Activated CD8-positive, alpha-beta memory T cell treated with anti-CD3 and anti-CD28 coated beads for 1 hour (primary cell): Measurements from ENCODE around the gene GPR151.
"Not testable (repeated sequence)": the region's sequence is repeated elsewhere in the genome, so short reads cannot be mapped to it uniquely, and the experiment has no call there.

Experiments used
- DNase-seq, 2 donors: peaks; one replicate each; pipeline ENCODE4 v3.0.0-alpha.2; 2020; ENCODE audit warnings: low read depth in 1 of 2; ENCODE audit errors: extremely low read depth in 1 of 2

Gene GPR151

DNA sequence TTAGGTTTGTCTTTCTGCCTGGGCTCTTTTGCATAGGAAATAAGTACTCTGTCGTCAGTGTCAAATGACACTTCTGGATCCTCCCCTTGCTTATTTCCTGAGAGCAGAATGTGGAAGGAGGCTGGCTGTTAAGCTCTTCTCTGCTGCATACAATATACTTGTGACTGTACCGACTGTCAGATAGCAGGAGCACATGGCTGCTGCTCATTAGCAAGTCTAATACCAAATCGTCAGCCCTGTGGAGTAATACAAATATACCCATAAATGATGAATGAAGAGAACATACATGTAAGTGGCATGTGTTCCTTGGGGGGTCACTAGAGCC is at the start of gene GPR151:
Gene GPR151, minus strand, starts transcription at position 40 of the 325 bp plus-strand sequence. CDS start 77 bp downstream, outside the sequence.
- DNase-seq = no peak

DNA sequence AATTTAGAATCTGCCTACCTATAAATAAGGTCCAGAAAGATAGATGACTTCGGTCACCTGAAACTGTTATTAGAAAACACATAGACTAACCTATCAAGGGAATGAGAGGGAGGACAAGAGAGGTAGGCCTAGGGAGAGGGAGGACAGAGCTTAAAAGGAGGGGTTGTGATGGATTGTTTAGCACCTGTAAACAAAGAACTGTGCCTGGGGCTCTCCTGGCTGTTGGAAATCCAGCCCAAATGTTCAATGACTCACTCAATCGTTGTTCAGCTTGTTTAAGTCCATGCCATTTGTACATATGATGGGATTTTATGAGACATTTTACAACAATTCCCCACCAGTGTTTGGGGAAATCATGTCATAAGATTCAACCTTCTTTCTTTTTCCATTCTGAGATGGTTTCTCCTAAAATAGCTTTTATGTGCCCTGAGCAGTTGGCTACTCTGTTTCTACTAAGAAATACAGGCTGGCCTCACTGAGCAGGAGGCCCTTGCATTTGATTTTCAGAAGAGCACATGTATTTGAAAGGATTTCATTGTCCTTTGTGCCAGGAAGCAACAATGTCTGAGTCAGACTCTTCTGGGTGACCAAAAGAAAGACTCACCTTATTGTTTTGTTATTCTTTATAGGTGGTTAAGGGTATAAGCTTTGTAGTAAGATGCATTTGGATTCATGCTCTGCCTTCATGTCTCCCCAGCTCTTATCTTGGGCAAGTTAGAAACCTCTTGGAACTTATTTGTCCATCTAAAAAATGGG is 48.2 kb upstream of the GPR151 start:
- DNase-seq = no peak

DNA sequence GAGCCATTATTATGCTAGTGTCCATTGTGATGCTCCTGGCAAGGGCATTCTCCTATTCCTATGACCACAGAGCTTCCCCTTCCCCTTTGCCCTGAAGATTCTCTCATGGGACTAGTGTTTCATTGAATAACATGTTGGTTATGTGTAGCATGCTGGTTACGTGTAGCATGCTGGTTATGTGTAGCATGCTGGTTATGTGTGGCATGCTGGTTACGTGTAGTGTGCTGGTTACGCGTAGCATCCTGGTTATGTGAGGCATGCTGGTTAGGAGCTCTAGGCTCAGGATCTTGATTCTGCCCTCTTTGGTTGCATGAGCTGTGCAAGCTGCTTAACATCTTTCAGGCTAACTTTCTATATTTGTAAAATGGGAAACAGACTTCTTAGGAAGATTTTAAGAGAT is 46.5 kb upstream of the GPR151 start:
- no peak for DNase-seq

DNA sequence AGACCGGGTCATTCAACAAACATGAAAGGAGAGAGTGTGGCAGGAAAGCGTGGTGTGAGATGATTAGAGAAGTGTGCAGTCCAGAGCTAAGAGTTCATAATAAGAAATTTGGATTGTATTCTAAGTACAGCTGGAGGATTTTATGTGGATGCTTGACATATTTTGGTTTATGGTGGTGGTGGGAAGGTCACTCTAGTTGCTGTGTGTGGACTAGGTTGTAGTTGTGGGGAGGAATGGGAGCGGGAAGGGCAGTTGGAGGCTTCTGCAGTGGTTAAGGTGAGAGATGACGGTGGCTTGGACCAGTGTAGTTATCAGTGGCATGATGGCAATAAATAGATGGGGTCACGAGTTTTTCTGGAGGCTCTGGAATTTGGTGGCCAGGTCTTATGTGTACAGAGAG is 45.7 kb upstream of the GPR151 start:
- no peak for DNase-seq

DNA sequence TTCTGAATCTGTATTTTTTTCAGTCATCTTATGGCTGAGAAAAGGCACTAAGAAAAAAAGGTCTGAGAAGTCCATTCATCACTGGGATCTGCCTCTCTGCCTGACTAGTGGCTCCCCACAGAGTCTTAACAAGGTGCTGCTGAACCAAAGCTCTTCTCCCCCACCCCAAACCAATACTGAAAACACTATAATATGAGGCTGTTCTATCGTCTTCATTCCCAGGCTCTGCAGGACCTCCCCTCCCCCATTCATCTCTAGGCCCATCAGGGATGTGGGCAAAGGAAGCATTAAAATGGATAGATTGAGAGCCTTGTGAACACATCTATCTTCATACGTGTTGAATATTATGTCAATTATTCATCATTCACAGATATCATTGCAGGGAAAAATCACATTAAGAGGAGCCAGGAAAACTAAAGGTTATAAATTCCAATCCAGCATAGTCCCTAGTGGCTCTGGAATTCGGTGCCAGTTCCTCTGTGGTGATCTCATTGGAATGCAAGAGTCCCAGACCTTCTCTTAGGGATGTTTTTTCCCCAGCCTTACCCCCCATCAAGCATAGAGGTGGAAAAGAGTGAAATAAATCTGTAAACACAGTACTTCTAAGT is 44.3 kb upstream of the GPR151 start:
- DNase-seq = no peak

DNA sequence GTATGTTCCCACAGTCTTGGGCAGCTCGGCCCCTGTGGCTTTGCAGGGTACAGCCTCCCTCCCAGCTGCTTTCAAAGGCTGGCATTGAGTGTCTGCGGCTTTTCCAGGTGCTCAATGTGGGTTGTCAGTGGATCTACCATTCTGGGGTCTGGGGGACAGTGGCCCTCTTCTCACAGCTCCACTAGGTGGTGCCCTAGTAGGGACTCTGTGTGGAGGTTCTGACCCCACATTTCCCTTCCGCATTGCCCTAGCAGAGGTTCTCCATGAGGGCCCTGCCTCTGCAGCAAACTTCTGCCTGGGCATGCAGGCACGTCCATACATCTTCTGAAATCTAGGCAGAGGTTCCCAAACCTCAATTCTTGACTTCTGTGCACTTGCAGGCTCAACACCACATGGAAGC is 40.9 kb upstream of the GPR151 start:
- DNase-seq = not testable (repeated sequence)

DNA sequence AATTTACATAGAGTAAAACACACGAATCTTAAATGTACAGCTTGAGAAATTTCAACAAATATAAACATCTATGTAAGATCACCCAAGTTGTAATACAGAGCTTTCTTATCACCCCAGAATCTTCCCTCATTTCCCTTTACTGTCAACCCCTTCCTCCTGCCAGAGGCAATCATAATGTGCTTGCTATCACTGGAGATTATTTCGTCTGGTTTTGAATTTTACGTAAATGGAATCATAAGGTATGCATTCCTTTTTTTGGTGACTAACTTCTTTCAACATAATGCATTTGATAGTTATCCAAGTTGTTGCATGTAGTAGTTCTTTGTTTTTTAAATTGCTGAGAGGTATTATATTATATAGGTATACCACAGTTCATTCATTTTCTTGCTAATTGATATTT is 37.5 kb upstream of the GPR151 start:
- DNase-seq = no peak

DNA sequence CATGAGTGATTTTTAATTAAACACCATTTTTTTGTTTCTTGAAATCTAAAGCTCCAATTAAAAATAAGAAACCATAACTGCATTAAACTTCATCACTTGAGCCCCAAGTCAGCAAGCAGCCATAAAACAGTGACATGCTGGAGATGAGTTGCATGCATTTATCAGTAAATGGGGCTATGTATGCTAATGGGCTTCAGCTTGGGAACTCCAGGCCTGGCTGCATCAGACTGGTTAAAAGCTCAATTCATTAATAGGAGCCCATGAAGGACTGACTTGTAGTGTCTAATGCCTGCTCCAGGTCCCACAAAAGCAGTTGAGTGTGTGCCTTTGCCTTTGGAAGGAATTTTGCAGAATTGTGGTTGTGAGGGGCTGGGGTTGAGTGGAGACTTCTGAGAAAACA is 33.6 kb upstream of the GPR151 start:
- DNase-seq = no peak

DNA sequence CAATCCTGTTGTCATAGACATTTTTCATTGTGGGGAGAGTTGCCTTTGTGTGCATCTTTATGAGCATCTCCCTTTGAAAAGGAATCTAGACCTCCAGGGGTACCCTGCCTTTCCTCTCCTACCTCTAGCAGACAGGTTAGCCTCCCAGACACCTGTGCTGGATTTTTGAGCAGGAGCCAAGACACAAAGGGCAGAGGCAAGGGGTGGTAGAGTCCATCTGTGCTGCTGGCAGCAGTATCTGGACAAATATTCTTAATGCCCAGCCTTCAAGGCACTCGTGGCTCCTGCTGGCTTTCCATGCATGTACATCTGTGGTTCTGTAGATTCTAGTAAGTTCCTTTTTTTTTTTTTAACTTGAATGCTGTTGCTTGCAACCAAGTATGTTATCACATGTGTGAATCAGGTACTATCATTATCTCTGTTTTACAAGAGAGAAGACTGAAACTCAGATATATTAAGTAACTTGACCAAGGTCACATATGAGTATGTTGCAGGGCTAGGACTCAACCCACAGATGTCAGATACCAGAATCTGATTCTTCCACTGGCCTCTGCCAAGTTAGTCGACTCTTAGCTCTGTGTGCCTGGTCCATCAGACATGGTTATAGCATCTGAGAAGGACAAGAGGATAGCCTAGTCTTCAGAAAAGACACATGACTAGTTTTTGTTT is 32.9 kb upstream of the GPR151 start:
- DNase-seq = no peak

DNA sequence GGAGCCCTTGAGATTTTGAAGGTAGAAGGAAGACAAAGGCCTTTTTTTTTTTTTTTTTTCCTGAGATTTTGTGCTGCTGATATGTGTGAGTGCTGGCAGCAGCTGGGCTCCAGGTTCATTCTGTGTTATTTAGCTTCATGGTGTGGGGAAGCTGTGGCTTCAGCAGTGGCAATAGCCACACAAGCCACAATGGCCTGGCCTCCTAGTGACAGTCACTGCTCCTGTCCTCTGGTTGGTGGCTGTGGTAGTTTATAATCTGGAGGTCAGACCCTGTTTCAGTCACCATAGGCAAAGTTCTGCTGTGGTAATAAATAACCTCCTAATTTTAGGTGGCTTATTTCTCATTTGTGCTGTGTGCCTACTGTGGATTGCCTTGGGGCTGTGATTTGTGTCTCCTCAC is 28.2 kb upstream of the GPR151 start:
- DNase-seq = no peak

DNA sequence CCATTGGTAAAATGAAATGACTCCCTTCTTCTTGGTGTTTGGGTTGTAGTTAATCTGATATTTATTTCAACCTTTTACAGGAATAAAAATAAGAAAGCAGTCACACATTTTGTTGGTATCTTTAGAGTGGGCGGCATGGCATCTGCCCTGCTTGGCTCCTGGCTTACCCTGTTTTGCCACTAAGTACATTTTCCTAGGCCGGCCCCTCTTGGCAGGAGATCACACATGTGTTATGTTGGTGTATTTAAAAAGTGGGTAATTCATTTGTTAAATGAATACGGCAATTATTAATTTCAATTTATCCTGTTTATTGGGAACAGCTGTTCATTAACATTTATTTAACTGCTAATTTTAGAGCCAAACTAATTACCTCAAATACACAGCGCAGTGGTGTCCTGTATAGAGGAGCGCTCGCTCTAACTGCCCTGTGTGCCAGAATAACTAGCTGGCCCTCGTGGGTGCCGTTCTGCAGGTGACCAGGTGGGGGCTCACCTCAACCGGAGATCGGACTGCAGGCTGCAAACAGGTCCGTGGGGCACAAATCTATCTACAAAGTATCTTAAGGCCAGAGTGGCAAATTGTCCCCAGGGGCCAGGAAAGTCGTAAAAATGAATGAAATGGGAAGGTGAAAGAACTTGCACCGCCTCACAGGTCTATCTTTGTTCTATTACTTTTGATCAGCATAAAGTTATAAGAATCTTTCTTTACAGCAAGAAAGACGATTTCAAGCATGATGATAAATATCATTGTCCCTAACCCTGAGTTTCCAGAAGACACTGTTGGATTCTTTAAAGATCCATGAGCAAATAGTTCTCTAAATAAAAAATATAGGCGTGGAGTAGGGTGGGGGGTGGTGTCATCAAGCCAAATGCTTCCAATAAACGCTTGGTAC is 26.2 kb upstream of the GPR151 start:
- DNase-seq = peak; percentile 9 to 52

DNA sequence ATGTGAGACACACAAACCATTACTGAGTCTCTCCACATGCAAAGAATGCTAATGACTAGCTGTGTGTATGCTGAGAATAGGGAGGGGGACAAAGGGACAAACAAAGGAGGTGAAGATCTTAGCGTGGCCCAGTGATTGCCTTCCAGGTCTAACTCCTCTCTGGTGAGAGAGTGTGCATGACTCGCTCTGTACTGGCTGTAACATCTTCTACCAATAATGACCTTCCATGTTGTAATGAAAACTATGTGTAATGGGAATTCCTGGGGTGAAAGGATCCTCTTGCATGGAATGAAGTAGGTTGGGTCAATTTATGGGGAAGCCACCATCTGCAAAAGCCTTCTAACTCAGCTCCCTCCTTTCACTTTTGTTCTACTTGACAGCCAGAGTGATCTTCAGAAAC is 24.4 kb upstream of the GPR151 start:
- DNase-seq = no peak

DNA sequence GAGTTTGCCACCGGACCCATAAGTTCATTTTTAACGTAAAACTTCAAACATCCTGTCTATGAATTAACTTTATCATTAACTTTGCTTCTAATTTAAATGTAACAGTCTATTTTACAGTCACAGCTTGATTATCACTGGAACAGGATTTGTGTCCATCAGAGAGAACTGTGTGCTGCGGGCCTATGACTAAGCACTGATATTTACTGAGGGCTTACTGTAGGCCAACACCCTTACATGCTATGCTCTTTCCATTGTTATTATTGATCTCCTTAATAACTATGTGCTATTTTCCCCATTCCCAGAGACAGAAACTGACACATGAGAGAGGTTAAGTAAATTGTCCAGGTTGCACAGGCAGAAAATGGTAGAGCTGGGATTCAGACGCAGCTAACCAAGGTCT is 24.0 kb upstream of the GPR151 start:
- DNase-seq = no peak

DNA sequence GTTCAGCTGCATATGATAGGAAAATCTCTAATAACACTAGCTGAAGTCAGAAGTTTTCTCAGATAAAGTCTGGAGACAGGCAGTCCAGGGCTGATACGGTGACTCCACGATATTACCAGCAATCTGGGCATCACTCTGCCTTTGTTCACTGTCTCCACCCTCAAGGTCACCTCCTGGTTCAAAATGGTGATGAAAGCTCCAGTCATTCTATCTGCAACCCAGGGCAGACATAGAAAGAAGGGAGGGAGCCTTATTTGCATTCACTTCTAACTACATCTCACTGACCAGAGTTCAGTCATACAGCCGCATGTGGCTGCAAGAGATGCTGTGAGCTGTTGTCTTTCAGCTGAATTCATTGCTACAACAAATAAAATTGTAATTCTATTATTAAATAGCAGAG is 22.4 kb upstream of the GPR151 start:
- DNase-seq = no peak

DNA sequence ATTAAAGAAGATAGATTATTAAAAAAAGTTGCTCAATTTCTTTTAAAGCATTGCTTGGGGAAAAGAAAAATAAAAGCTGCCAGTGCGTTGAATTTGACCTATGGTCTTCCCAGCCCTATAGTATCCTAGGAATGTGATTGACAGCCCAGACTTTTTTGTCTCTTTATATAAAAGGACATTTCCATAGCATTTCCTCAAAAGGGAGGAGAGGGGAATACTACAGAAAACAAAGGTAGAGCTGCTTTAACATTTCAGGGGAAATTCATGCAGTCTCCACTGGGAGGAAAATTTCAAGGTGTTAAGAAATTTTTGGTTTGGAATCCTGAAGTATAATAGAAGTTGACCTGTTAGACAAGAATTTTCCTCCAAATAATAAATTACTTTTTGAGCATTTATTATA is 17.9 kb upstream of the GPR151 start:
- no peak for DNase-seq

DNA sequence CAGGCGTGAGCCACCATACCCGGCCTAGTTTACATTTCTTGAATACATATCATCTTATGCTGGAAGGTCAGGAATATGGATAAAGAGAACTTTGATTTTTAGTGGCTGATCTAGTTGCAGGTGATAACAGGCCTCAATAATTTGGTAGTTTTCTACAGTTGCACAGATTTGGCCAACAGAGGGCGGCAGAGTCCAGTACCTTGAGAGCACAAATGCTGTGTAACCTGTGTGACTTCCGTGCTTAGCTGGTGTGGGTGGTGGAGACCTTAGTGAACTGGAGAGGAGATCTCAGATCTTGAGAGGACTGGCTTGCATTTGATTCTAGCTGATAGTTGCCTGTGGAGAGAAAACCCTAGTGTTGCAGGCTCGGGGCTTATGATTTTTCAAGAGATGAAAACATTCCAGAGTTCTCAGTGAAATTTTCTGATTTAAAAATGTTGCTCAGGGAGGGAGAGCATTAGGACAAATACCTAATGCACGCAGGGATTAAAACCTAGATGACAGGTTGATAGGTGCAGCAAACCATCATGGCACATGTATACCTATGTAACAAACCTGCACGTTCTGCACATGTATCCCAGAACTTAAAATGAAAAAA is 17.4 kb upstream of the GPR151 start:
- DNase-seq = peak; percentile 18 to 51

DNA sequence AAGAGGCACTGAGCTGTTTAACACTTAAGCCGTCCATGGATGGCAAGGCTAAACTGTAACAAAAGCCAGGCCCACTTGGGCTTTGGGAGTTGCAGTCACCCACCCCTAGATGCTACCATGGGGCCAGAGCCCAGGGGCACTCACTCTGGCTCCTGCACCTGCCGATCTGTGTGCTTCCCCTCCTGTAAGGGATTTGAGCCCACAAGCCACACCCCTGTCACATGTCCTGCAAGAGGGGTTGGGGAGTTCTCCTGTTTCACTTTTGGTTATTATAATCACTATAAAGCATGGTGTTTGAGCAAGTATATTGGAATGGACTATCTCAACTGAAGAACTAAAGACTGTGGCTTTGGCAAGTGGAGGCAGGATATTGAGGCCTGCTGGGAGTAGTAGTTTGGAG is 14.0 kb upstream of the GPR151 start:
- no peak for DNase-seq

DNA sequence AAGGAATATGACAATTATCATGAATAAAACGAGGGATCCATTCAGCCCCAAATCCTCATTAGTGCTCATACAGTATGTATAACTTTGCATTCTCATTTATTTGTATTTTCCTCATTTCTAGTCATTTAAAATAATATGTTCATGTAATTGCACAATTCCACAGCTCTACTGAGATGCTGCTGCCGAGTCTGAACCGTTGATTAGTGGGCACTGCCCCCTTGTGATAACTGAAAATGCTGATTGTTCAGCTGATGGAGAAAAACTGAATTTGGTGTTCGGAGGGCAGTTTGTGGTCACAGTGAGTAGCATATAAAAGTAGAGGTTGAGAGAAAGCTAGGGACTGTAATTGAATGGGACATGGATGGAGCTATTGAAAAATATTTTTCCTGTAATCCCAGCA is 12.2 kb upstream of the GPR151 start:
- DNase-seq = no peak

DNA sequence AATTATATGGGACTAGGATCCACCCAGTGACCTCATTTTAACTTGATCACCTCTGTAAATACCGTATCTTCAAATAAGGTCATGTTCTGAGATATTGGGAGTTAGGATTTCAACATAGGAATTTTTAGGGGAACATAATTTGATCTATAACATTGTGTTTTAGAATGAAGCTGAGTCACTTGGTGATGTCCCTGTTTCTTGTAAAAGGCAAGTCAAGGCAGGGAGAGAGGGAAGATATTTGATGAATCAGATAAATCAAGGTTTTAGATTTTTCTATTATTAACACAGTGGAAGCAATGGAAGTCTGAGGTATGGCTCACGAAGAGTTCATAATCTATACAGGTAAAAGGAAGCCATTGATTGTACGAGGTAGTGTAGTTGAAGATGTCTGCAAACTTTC is 11.8 kb upstream of the GPR151 start:
- no peak for DNase-seq

DNA sequence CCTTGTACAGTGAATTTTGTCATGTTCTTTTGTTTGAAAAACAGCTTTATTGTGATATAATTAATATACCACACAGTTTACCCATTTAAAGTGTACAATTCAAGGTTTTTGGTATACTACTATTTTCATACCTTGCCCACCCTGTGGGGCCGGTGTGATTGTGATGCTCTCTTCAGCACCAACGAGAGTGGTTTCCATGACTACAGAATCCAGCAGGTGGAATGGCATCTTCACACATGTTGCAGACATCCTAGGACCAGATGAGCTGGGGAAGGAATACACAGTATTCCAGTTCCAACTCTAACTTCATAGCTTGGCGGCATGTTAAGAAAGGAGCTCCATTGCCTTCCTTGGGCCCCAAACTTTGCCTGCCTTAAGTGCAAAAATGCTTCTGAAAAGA is 7.7 kb upstream of the GPR151 start:
- no peak for DNase-seq
